ENCODE data around the gene SLC45A2. TPM values are rescaled to one million over a fixed set of nuclear protein-coding genes. Genes with fewer than 3 reads are reported as not detected.
"Not testable (repeated sequence)": the region's sequence is repeated elsewhere in the genome, so short reads cannot be mapped to it uniquely, and the experiment has no call there.

SLC45A2 gene
- total RNA-seq, 1 donor from 2014 or later = 2.4 TPM

GRCh38 chr5:33957577-33958150 lies 26.8 kb downstream of the SLC45A2 start:
- no peaks in the 10 kb centered on the region for H3K27me3 Mint-ChIP-seq
- no peaks in the 10 kb centered on the region for H3K4me1 Mint-ChIP-seq (ENCODE audit: low read depth)
- H3K9me3 Mint-ChIP-seq (ENCODE audit: low read depth) = no peaks in the 10 kb centered on the region
- TF ChIP-seq CTCF (IDR thresholded peaks at IDR 0.05; ENCODE audit: unreplicated experiment) = no peak
- H3K4me3 Mint-ChIP-seq (ENCODE audit: low read depth) = no peak overlapping the region
- no peak overlapping the region for H3K27ac Mint-ChIP-seq
- no peak for DNase-seq (ENCODE audit: low spot score, unreplicated experiment)
- no peaks in the 10 kb centered on the region for H3K36me3 Mint-ChIP-seq (ENCODE audit: insufficient read depth)

DNA sequence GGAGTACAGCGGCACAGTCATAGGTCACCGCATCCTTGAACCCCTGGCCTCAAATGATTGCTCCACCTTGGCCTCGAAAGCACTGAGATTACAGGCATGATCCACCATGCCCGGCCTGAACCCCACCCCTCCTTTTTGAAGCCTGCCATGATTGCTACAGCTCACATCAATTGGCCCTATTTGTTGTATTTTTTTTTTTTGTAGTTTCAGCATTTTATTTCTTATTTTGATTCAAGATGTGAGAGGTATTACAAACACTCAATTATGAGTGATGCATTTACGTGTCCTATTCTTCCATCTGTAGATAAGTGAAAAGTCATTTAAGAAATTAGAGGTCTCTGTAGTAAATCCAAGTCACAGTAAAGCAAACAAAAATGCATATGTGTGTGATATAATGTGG lies 32.3 kb downstream of the SLC45A2 start:
- not testable (repeated sequence) for H3K27ac Mint-ChIP-seq; H3K36me3 Mint-ChIP-seq (ENCODE audit: insufficient read depth); H3K27me3 Mint-ChIP-seq; DNase-seq (ENCODE audit: low spot score, unreplicated experiment); H3K4me1 Mint-ChIP-seq (ENCODE audit: low read depth); H3K4me3 Mint-ChIP-seq (ENCODE audit: low read depth); H3K9me3 Mint-ChIP-seq (ENCODE audit: low read depth)

DNA sequence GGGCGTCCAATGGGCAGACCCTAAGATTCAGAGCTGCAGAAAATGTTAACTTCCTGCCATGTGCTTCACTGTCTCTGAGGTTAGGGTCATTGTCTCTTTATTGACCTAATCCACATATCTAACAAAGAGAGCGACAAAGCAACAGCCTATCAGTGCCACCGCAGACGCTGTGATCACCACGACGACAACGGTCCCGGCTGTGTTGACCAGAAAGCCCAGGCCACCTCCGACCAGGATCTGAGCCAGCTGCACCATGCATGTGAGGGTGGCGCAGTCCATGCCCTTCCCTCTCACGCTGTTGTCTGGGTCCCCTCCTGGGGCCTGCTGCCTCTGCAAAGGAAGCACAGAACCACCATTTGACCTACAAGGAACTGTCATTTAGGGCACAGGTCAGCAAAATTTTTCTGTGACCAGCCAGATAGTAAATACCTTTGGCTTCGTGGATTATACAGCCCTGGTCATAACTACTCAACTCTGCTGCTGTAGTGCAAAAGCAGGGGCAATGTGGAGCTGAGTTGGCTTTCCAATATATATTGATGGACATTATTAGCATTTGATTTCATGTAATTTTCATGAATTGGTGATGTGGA lies 39.9 kb downstream of the SLC45A2 start:
- H3K4me1 Mint-ChIP-seq (ENCODE audit: low read depth) = no peaks in the 10 kb centered on the region
- no peak for DNase-seq (ENCODE audit: low spot score, unreplicated experiment)
- H3K9me3 Mint-ChIP-seq (ENCODE audit: low read depth) = no peaks in the 10 kb centered on the region
- H3K36me3 Mint-ChIP-seq (ENCODE audit: insufficient read depth) = no peaks in the 10 kb centered on the region
- no peak overlapping the region for H3K4me3 Mint-ChIP-seq (ENCODE audit: low read depth)
- H3K27me3 Mint-ChIP-seq = peaks cover 11% of the 10 kb centered on the region
- no peak overlapping the region for H3K27ac Mint-ChIP-seq
- TF ChIP-seq CTCF (IDR thresholded peaks at IDR 0.05; ENCODE audit: unreplicated experiment) = no peak

DNA sequence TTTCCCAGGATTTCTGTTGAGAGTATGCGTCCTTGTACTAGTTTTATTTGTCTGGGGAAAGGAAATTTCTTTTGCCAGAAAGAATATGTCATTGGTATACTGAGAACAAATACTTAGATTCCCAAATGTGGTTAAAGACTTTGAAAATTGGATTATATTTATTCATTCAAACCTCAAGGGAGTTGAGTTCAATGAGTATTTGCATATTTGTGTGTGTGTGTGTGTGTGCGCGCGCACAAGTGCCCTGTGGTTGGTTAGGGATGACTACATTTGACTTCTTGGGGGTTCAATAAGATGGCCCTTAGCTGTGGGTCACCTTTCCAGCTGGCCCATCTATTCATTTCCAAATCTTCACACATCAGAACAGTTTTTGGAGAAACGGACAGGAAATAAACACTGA lies 43.4 kb downstream of the SLC45A2 start:
- H3K27me3 Mint-ChIP-seq = peaks cover 29% of the 10 kb centered on the region
- no peak for DNase-seq (ENCODE audit: low spot score, unreplicated experiment)

DNA sequence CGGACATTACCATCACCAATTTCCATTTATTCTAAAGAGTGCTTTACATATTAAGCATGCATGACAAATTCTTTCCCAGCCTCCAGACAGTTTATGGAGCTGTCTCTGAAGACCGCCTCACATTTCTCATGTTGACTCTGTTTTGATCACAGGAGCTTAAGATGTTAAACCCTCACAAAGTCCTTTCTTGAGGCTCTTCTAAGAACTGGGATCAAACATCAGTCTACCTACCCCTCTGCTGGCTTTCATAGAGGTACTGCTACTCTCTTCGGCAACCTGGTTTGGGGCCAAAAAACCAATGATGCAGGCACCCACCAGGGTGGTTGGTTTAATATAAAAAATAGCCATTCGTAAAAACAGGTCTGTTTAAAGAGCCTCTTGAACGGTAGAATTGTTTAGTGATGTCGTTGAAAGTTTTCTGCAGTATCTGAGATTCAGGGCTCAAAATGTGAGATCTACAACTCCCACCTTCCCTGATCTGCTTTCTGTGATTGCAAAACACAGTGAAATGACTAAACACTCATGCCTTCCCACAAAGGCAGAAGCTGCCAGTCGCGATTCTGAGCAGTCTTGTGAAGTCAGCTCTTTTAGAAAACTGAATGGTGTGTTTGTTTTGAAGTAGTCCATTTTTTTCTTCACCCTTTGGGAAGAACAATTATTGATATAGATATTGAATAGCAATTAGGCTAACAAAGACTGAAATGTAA lies 44.8 kb downstream of the SLC45A2 start:
- no peak for DNase-seq (ENCODE audit: low spot score, unreplicated experiment)
- H3K4me3 Mint-ChIP-seq (ENCODE audit: low read depth) = no peak overlapping the region
- peaks cover 37% of the 10 kb centered on the region for H3K27me3 Mint-ChIP-seq

More for the DNA sequence above, 43.4 kb downstream of the SLC45A2 start:
- TF ChIP-seq CTCF (IDR thresholded peaks at IDR 0.05; ENCODE audit: unreplicated experiment) = no peak
- no peak overlapping the region for H3K27ac Mint-ChIP-seq
- no peaks in the 10 kb centered on the region for H3K36me3 Mint-ChIP-seq (ENCODE audit: insufficient read depth)
- H3K4me1 Mint-ChIP-seq (ENCODE audit: low read depth) = no peaks in the 10 kb centered on the region
- no peaks in the 10 kb centered on the region for H3K9me3 Mint-ChIP-seq (ENCODE audit: low read depth)
- no peak overlapping the region for H3K4me3 Mint-ChIP-seq (ENCODE audit: low read depth)

More for the DNA sequence above, 44.8 kb downstream of the SLC45A2 start:
- TF ChIP-seq CTCF (IDR thresholded peaks at IDR 0.05; ENCODE audit: unreplicated experiment) = no peak
- Mint-ChIP-seq H3K36me3 (ENCODE audit: insufficient read depth) (no peaks in the 10 kb centered on the region), H3K9me3 (ENCODE audit: low read depth) (no peaks in the 10 kb centered on the region), H3K4me1 (ENCODE audit: low read depth) (no peaks in the 10 kb centered on the region), H3K27ac (no peak overlapping the region)
